ENCODE measurements around the gene DOCK3.
"Not testable (repeated sequence)": the region's sequence is repeated elsewhere in the genome, so short reads cannot be mapped to it uniquely, and the experiment has no call there.

Gene DOCK3

DNA sequence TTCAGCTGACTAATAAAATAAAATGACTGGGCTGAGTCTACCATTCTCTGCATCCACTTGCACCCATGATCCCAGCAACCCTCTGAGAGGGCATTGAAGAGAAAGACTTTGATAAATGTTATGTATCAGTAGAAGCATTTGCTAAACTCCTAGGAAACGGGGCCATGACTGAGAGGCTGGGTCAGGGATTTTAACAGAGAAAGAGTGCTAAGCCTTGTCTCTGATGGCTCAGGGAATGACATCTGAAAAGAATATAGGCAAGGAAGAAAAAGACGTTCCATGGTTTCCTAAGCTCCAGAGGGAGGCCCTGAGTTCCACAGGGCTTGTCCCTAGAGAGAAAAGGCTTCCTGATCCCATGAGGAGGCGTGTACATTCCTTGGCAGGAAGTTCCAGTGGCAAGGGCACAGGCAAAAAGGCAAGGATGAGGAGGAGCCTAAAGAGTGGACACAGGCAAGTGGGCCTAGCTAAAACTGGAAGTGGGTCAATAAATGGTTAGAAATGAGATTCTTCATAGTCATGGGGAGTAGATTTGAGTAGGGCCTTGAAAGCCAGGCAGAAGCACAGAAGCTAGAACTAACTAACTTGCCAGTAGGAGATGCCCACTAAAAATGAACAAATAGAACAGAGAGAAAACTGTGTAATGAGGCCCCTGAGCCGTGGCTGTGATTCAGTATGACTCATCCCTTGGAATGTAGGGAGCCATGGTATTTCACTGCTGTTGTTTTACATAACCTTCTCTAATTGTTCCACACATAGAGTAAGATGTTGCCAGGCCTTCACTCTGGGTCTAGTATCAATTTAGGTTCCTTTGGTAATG lies 665.5 kb downstream of the DOCK3 start:
- no peak for DNase-seq

DNA sequence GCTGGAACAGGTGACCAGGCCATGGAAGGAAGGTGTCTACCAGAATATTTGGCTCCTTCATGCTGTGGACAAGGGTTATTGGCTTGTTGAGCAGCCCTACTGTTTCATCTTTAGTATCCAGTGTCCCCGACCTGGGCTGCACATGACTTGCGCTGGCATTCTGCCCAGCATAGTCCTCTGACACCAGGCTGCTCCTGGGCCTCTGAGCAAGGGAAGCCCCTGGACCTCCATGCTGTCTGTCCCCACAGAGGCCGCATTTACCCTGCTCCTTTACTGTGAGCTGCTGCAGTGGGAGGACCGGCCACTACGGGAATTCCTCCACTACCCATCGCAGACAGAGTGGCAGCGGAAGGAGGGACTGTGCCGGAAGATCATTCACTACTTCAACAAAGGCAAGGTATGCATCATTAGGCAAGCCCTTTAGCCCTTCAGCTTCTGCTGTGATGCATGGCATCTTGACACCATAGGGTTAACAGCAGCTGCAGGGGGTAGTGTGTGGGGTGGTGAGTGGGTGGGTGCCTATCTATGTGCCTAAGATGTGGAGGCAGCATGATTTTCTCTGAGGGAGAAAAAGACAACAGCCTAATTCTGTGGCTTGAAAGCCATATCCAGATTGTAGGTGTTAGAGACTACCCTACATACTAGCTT lies 666.4 kb downstream of the DOCK3 start:
- no peak for DNase-seq

DNA sequence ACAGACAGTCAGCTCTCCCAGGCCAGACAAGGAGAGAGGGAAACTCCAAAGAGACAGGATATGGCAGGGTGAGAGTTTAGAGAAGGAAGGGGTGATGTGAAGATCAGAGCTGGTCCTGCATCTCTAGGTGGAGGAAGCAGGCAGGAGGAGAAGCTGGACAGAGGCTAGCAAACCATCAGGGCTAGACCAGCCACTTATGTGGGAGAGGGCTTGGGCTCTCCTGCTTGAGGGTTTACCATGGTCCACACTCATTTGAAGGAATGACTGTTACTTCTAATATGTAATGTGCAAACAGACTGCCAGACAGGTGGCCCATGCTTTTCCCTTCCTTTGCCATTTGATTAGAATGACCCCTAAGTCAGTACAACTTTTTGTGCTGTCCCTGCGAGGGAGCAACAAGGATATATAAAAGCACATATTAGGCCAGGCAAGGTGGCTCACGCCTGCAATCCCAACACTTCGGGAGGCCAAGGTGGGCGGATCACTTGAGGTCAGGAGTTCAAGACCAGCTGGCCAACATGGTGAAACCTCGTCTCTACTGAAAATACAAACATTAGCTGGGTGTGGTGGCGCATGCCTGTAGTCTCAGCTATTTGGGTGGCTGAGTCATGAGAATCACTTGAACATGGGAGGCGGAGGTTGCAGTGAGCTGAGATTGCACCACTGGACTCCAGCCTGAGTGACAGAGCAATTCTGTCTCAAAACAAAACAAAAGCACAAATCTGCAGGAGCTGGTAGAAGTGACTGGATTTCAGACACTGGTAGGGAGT lies 669.4 kb downstream of the DOCK3 start:
- DNase-seq: no peak

GRCh38 chr3:51350751-51351150 lies 676.0 kb downstream of the DOCK3 start:
- no peak for DNase-seq

DNA sequence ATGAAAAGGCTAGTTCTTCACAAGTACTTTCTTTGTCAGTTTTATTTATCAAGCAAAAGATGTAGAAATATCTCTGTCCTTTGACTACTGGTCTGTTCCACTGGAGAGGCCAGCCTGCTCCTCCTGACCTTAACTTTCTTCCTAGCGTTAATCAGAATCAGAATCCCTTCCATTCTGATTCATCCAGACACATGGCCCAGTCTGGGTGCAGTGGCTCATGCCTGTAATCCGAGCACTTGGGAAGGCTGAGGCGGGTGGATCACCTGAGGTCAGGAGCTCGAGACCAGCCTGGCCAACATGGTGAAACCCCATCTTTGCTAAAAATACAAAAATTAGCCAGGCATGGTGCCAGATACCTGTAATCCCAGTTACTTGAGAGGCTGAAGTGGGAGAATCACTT lies 678.4 kb downstream of the DOCK3 start:
- no peak for DNase-seq

- DNase-seq: no peak
Observed at GRCh38 chr3:51353691-51354090, 679.0 kb downstream of the DOCK3 start.

DNA sequence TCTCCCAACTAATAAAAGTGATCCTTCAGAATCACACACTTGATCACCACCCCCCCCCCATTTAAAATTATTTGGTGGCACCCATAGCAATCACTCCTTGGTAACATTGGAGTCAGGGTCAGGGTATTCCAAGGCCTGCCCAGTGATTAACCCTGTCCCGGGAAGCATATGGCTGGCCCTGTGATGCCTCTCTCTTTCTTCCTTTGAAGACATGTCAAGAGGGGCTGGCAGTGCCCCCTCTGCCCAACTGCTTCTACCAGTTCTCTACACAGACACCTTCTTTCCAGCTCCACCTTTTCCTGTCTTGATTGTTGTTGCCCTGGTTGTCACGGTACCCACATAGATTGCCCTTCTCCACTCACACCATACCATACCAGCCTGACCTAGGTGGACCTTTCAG lies 679.4 kb downstream of the DOCK3 start:
- no peak for DNase-seq

DNA sequence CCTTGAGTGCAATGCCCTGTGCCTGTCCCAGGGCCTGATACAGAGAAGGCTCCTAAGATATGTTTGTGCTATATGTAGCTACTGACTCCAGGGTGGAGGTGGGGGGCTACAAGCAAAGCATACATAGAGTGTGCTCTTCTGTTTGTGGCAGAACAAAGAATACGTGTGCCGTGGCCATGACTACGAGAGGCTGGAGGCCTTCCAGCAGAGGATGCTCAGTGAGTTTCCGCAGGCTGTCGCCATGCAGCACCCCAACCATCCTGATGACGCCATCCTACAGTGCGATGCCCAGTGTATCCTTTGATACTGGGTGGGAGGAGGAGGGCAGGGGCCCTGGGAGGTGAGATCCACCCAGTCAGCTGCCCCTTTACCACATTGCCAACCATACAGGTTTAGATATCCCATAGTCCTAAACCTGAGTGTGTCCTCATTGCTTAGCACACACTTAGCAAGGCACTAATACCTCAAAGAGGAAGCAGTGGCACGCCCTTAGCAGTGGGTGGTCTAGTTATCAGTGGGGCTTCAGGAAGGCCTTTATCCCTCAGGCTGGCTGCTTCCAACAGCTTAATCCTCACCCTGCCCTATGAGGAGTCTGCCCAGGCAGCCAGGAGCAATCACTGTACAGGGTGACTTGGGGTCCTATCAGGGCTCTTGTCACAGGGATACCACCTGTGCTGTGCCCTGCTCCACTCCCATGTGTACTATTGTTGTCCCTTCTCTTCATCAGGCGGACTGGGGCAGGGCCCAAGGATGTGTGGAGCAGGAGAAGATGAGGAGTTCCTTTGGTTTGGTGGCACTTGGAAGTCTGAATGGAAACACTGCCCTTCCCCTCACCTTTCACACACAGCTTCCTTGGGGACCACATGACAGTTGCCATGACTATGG lies 680.2 kb downstream of the DOCK3 start:
- no peak for DNase-seq

DNA sequence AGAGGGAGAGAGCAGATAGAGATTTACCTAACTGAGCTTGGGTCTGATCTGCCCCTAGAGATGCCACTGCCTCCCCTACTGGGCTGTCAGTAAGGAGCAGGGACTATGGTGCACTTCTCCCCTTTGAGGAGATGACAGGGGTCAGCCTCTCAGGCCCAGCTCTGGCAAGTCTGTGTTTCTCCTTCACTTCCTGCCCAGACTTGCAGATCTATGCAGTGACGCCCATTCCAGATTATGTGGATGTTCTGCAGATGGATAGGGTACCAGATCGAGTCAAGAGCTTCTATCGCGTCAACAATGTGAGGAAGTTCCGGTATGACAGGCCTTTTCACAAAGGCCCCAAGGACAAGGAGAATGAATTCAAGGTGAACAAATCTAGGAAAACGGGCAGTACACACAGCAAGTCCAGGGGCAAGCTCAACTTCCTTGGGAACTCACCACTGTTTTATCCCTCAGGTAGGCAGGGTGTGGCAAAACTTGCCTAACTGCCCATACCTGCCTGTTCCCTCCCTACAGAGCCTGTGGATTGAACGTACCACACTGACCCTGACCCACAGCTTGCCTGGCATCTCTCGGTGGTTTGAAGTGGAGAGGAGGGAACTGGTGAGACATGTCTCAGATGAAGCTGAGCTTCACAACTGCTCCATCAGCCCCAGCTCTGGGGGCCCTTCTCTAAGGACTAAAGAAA lies 681.3 kb downstream of the DOCK3 start:
- no peak for DNase-seq

DNA sequence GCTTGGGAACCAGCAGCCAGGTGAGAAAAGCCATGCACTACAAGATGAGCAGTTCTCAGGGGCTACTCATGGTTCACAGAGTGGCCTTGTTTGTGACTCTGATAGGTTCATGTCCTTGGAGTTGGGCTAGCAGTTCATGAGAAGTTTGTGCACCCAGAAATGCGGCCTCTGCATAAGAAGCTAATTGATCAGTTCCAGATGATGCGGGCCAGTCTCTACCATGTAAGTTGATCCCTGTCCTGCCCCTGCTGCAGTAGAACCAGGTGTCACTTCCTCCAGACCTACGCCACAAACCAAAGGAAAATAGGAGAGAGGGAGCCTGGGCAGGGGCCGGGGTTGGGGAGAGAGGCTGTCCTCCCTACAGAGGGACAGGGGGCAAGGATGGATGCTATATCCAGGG lies 683.1 kb downstream of the DOCK3 start:
- DNase-seq: no peak

- DNase-seq: no peak
Observed at GRCh38 chr3:51358981-51359380, 684.3 kb downstream of the DOCK3 start.

DNA sequence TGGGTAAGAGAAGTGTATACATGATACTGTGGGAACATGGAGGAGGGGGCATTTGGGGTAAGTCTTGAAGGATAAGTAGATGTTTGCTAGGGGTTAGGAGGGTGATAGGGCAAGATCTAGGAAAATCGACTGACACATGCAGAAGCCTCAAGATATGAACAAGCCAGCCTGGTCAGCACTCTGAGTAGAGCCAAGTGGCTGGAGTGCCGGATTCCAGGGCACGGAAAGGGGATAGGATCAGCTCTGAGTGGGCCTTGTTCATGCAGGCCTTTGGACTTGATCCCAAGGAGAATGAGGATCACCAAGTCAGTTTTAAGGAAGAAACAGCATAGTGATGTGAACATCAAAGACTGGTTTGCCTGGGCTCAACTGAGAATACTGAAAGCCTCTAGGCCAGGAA lies 686.1 kb downstream of the DOCK3 start:
- DNase-seq: no peak

DNA sequence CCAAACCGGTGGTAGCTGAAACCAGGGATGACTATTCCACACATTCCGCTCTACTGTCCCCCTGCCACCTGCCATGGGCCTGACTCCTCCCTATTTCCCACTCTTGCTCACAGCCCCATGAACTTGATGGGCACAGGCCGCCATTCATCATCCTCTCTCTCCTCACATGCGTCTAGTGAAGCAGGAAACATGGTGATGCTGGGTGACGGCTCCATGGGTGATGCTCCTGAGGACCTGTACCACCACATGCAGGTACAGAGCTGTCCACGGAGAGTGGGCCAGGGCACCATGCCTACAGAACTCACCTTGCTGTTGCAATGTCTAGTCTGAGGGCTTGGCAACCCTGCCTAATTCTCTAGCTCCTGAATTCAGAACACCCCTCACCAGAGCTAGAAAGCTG lies 687.0 kb downstream of the DOCK3 start:
- DNase-seq: no peak

DNA sequence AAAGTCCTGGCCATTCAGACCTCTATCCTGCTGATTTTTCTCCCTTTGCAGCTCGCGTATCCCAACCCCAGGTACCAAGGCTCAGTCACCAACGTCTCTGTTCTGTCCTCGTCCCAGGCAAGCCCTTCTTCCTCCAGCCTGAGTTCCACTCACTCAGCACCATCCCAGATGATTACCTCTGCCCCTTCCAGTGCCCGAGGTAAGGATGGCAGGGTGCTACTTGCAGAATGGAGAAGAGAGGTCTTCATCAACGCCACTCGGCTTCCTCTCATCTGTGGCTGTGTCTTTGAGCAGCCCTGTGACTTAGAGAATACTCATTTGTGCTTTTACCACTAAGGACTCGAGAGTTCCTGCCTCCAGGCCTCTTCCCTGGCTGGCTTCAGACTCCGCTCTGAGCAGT lies 687.7 kb downstream of the DOCK3 start:
- DNase-seq: no peak

- not testable (repeated sequence) for DNase-seq
Observed at GRCh38 chr3:51368276-51368675, 693.5 kb downstream of the DOCK3 start.

GRCh38 chr3:51371943-51372557 lies 697.3 kb downstream of the DOCK3 start:
- DNase-seq: peak; percentile 29

DNA sequence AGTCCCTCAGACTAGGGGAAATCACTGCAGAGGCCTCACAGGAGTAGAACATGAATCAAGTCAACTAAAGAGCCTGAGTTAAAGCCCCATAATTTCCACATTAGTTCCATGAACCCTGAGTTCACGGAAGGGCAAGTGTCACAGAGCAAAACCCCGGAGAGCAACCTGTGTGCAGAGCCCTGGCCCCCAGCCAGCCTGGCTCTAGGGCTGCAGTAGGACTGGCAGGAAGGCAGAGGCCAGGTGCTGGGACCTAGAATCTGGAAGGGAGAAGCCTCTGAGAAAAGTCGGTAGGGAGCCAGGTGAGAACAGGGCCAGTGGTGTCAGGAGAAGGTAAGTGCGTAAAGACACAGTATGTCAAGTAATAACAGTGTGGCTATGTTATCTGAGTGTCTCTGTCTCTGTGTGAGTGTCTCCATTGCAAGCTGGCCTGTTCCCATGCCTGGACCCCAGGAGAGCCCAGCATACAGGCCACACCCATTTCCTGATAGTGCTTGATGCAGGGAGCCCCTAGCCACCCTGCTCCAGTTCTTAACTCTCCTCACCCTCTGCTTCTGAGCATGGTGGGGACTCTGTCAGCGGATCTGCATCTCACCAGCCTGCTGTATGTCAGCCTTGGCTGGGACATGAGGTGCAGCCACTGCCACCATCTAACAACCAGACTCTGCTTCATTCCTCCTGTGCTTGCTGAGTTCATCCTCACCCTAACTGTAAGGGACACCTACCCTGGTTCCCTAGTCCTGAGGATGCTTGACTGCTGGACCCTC lies 699.1 kb downstream of the DOCK3 start:
- no peak for DNase-seq

DNA sequence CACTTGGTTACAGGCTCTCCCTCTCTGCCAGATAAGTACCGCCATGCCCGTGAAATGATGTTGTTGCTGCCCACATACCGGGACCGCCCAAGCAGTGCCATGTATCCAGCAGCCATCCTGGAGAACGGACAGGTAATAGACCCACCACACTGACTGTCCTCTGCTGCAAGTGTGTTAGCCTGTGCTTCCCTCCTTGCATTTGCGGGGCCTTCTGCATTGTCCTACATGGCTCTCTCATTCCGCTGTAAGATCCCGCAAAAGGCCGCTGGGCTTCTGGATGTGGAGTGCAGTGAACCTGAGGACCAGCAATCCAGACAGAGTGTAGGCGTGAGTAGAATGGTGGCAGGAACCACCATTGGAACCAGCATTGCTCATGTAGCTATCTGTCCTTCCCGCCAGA lies 699.7 kb downstream of the DOCK3 start:
- no peak for DNase-seq

GRCh38 chr3:51375136-51375535 lies 700.4 kb downstream of the DOCK3 start:
- DNase-seq: no peak

DNA sequence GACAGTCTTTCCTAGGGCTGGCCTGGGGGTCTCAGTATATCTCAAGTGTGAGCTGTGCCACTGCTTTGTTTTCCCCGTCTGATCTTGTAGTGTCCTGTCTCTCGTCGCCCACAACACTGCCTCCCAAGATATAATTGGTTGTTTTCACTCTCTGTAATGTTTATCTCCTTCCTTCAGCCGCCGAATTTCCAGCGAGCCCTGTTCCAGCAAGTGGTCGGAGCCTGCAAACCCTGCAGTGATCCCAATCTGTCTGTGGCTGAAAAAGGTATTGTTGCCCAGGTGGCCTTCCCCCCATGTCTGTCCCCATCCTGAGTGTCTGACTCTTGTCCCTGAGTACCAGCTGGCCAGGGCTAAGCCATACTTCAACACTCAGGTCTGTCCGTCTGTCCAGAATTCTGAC lies 700.8 kb downstream of the DOCK3 start:
- no peak for DNase-seq

DNA sequence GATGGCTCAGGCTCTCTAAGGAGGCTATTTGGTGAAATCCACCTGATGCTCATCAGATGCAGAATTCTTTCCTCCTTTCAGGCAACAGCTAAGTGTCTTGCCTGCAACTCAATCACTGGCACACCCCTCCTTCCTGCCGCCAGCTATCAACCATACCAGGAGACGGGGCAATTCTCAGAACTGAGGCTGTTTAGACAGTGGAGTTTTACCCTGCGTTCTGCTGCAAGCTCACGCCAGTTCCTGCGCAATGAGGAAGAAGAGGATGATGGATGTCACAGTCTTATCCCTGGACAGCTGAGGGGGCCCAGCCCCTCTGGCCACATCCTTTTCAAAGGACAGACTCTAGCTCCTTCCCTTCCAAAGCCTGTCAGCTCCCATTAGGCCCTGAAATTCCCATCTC lies 703.3 kb downstream of the DOCK3 start:
- no peak for DNase-seq
